CD4-positive, CD25-positive, alpha-beta regulatory T cell (primary cell): ENCODE measurements around the gene CMTM8. TPM values are rescaled to one million over a fixed set of nuclear protein-coding genes. Genes with fewer than 3 reads are reported as not detected.

Experiments used
- ATAC-seq, 2 donors: fragments of 150-1000 bp; cut with Tn5 transposase; one replicate each; pipeline ENCODE4 v1.10.0; 2021; ENCODE audit warnings: low read depth in 2 of 2, moderate number of reproducible peaks in 2 of 2, moderate library complexity in 1 of 2
- DNase-seq, 3 donors: peaks; one replicate each; pipeline versions ENCODE4 v3.0.0 to v3.0.0-alpha.2; 2012 to 2022; ENCODE audit warnings: mixed read lengths in 1 of 3
- H3K27ac ChIP-seq: one replicate; pipeline ENCODE4 v1.7.0; 2013; ENCODE audit warnings: mild to moderate bottlenecking, low read length; ENCODE audit not compliant: insufficient read depth, poor library complexity, severe bottlenecking
- H3K27me3 ChIP-seq: one replicate; pipeline ENCODE4 v1.7.0; 2013; ENCODE audit warnings: low read length; ENCODE audit not compliant: control insufficient read depth, insufficient read depth
- H3K36me3 ChIP-seq: one replicate; pipeline ENCODE4 v1.7.0; 2013; ENCODE audit warnings: mild to moderate bottlenecking, low read length, moderate library complexity; ENCODE audit not compliant: control insufficient read depth, insufficient read depth
- H3K4me1 ChIP-seq: 2 replicates; pipeline ENCODE4 v1.7.0; 2013; ENCODE audit warnings: mild to moderate bottlenecking, low read length; ENCODE audit not compliant: insufficient read depth, control insufficient read depth, poor library complexity, severe bottlenecking
- H3K4me3 ChIP-seq: one replicate; pipeline ENCODE4 v1.7.0; 2013; ENCODE audit warnings: low read depth, mild to moderate bottlenecking, low read length, moderate library complexity
- H3K9me3 ChIP-seq, 2 experiments: 1 replicate in 1 of 2; 2 replicates in 1 of 2; pipeline ENCODE4 v1.7.0; 2013; ENCODE audit warnings: low read length in 2 of 2, mild to moderate bottlenecking in 1 of 2, moderate library complexity in 1 of 2; ENCODE audit not compliant: control insufficient read depth in 2 of 2
- H3K27ac Mint-ChIP-seq, 3 donors: one replicate each; pipeline ENCODE4 v1.8.0; 2020 to 2022; ENCODE audit warnings: mild to moderate bottlenecking in 3 of 3, mixed read lengths in 3 of 3, moderate library complexity in 2 of 3
- H3K27me3 Mint-ChIP-seq: one replicate; pipeline ENCODE4 v1.8.0; 2022; ENCODE audit warnings: mild to moderate bottlenecking, mixed read lengths
- H3K36me3 Mint-ChIP-seq: one replicate; pipeline ENCODE4 v1.8.0; 2020; ENCODE audit warnings: mixed read lengths
- H3K4me1 Mint-ChIP-seq, 4 donors: one replicate each; pipeline ENCODE4 v1.8.0; 2020 to 2022; ENCODE audit warnings: mixed read lengths in 4 of 4, mild to moderate bottlenecking in 1 of 4
- H3K4me3 Mint-ChIP-seq, 4 donors: one replicate each; pipeline ENCODE4 v1.8.0; 2020 to 2022; ENCODE audit warnings: mild to moderate bottlenecking in 4 of 4, mixed read lengths in 4 of 4, moderate library complexity in 3 of 4
- H3K9me3 Mint-ChIP-seq, 7 donors: one replicate each; pipeline ENCODE4 v1.8.0; 2020 to 2022; ENCODE audit warnings: mixed read lengths in 7 of 7, mild to moderate bottlenecking in 3 of 7, moderate library complexity in 2 of 7
- polyA plus RNA-seq, 4 donors: library from polyadenylated mRNA; unstranded; fragments of 300-500 nt; fragmentation: Illumina TruSeq; gene quantifications; one replicate each; pipeline ENCODE4 v1.2.3, GENCODE V29; 2021
- total RNA-seq: library from RNA; stranded (reverse); gene quantifications from one replicate; pipeline ENCODE4 v1.2.3, GENCODE V29; 2022

The CMTM8 gene
- total and polyA plus RNA-seq, 5 donors from 2014 or later: 5.8 to 14.6 (median 13.1) TPM

- DNase-seq: no peak
- no peaks in the 10 kb centered on the region for H3K9me3 Mint-ChIP-seq
- H3K4me3 Mint-ChIP-seq: no peak overlapping the region
Measured at GRCh38 chr3:32373844-32374243, 135.4 kb downstream of the CMTM8 start.

GRCh38 chr3:32374788-32375595 is 136.5 kb downstream of the CMTM8 start:
- Mint-ChIP-seq H3K36me3 (peaks cover 4% of the 10 kb centered on the region), H3K4me3 (peak overlapping the region in 3 of 4 donors; percentile 16 to 79 (median 40)), H3K4me1 (peaks cover 16 to 51% (median 23%) of the 10 kb centered on the region in 4 donors)

More at GRCh38 chr3:32373844-32374243, 135.4 kb downstream of the CMTM8 start:
- Histone ChIP-seq H3K9me3 (no peaks in the 10 kb centered on the region), H3K27ac (no peak overlapping the region), H3K27me3 (no peaks in the 10 kb centered on the region), H3K36me3 (no peaks in the 10 kb centered on the region), H3K4me1 (peaks cover 43% of the 10 kb centered on the region), H3K4me3 (no peak overlapping the region)
- Mint-ChIP-seq H3K4me1 (peaks cover 16 to 57% (median 27%) of the 10 kb centered on the region in 4 donors), H3K27me3 (no peaks in the 10 kb centered on the region), H3K36me3 (peaks cover 4% of the 10 kb centered on the region), H3K27ac (peak overlapping the region; percentile 52 to 96 (median 54))
- no peak for ATAC-seq

GRCh38 chr3:32375596-32375930 is 137.1 kb downstream of the CMTM8 start:
- no peaks in the 10 kb centered on the region for H3K9me3 ChIP-seq
- DNase-seq (no peak), ATAC-seq (no peak)
- Mint-ChIP-seq H3K4me3 (no peak overlapping the region), H3K27me3 (no peaks in the 10 kb centered on the region), H3K4me1 (peaks cover 12 to 46% (median 19%) of the 10 kb centered on the region in 4 donors), H3K9me3 (no peaks in the 10 kb centered on the region), H3K36me3 (peaks cover 4% of the 10 kb centered on the region), H3K27ac (peak overlapping the region in 2 of 3 donors; percentile 96)
- H3K36me3 ChIP-seq: no peaks in the 10 kb centered on the region
- no peak overlapping the region for H3K4me3 ChIP-seq
- no peak overlapping the region for H3K27ac ChIP-seq
- peaks cover 37% of the 10 kb centered on the region for H3K4me1 ChIP-seq
- H3K27me3 ChIP-seq: no peaks in the 10 kb centered on the region

More at GRCh38 chr3:32374788-32375595, 136.5 kb downstream of the CMTM8 start:
- Histone ChIP-seq H3K4me3 (peak overlapping the region; percentile 15), H3K27me3 (no peaks in the 10 kb centered on the region), H3K9me3 (no peaks in the 10 kb centered on the region), H3K36me3 (no peaks in the 10 kb centered on the region), H3K27ac (no peak overlapping the region), H3K4me1 (peaks cover 43% of the 10 kb centered on the region)
- Mint-ChIP-seq H3K27ac (peak overlapping the region; percentile 84 to 96 (median 96)), H3K27me3 (no peaks in the 10 kb centered on the region), H3K9me3 (no peaks in the 10 kb centered on the region)
- DNase-seq (peak; percentile 63 to 90 (median 80)), ATAC-seq (peak; percentile 17 to 30)

GRCh38 chr3:32376115-32376514 is 137.6 kb downstream of the CMTM8 start:
- no peak overlapping the region for H3K27ac Mint-ChIP-seq

GRCh38 chr3:32379831-32380500 is 141.5 kb downstream of the CMTM8 start:
- H3K4me1 Mint-ChIP-seq: peaks cover 4 to 14% (median 5%) of the 10 kb centered on the region in 4 donors
- no peaks in the 10 kb centered on the region for H3K9me3 ChIP-seq
- no peaks in the 10 kb centered on the region for H3K27me3 ChIP-seq
- no peaks in the 10 kb centered on the region for H3K9me3 Mint-ChIP-seq
- no peaks in the 10 kb centered on the region for H3K36me3 ChIP-seq
- H3K4me3 ChIP-seq: no peak overlapping the region
- H3K4me3 Mint-ChIP-seq: no peak overlapping the region
- ATAC-seq (no peak), DNase-seq (no peak)
- peaks cover 5% of the 10 kb centered on the region for H3K4me1 ChIP-seq
- H3K27me3 Mint-ChIP-seq: no peaks in the 10 kb centered on the region
- peaks cover 4% of the 10 kb centered on the region for H3K36me3 Mint-ChIP-seq
- no peak overlapping the region for H3K27ac ChIP-seq
- no peak overlapping the region for H3K27ac Mint-ChIP-seq

More at GRCh38 chr3:32376115-32376514, 137.6 kb downstream of the CMTM8 start:
- Histone ChIP-seq H3K27ac (no peak overlapping the region), H3K9me3 (no peaks in the 10 kb centered on the region), H3K4me3 (no peak overlapping the region), H3K27me3 (no peaks in the 10 kb centered on the region), H3K36me3 (no peaks in the 10 kb centered on the region), H3K4me1 (peaks cover 32% of the 10 kb centered on the region)
- Mint-ChIP-seq H3K9me3 (no peaks in the 10 kb centered on the region), H3K27me3 (no peaks in the 10 kb centered on the region), H3K4me3 (no peak overlapping the region), H3K36me3 (peaks cover 4% of the 10 kb centered on the region), H3K4me1 (peaks cover 12 to 40% (median 18%) of the 10 kb centered on the region in 4 donors)
- no peak for ATAC-seq
- DNase-seq: no peak

GRCh38 chr3:32381922-32382321 is 143.4 kb downstream of the CMTM8 start:
- no peak for DNase-seq
- Mint-ChIP-seq H3K9me3 (no peaks in the 10 kb centered on the region), H3K27me3 (no peaks in the 10 kb centered on the region)

GRCh38 chr3:32383136-32383711 is 144.7 kb downstream of the CMTM8 start:
- Mint-ChIP-seq H3K36me3 (no peaks in the 10 kb centered on the region), H3K9me3 (no peaks in the 10 kb centered on the region), H3K4me3 (no peak overlapping the region), H3K27me3 (no peaks in the 10 kb centered on the region), H3K27ac (no peak overlapping the region), H3K4me1 (peaks cover 0 to 17% (median 2%) of the 10 kb centered on the region in 4 donors)
- Histone ChIP-seq H3K27ac (no peak overlapping the region), H3K36me3 (no peaks in the 10 kb centered on the region), H3K4me1 (no peaks in the 10 kb centered on the region), H3K4me3 (no peak overlapping the region), H3K9me3 (no peaks in the 10 kb centered on the region), H3K27me3 (no peaks in the 10 kb centered on the region)
- ATAC-seq: no peak
- DNase-seq: no peak

More at GRCh38 chr3:32381922-32382321, 143.4 kb downstream of the CMTM8 start:
- H3K36me3 Mint-ChIP-seq: no peaks in the 10 kb centered on the region
- no peaks in the 10 kb centered on the region for H3K36me3 ChIP-seq
- no peaks in the 10 kb centered on the region for H3K4me1 ChIP-seq
- H3K4me3 Mint-ChIP-seq: no peak overlapping the region
- H3K4me1 Mint-ChIP-seq: peaks cover 0 to 11% (median 2%) of the 10 kb centered on the region in 4 donors
- H3K9me3 ChIP-seq: no peaks in the 10 kb centered on the region
- no peak overlapping the region for H3K4me3 ChIP-seq
- H3K27ac ChIP-seq: no peak overlapping the region
- no peak overlapping the region for H3K27ac Mint-ChIP-seq
- H3K27me3 ChIP-seq: no peaks in the 10 kb centered on the region
- ATAC-seq: no peak
